WERI-Rb-1 (cell line): ENCODE measurements around the gene FNDC1.
A peak's percentile ranks its signal among the peaks of the same experiment; 100 is the strongest.

ENCODE experiments used
- DNase-seq: peaks from one replicate; pipeline ENCODE4 v3.0.0-alpha.2; 2020
- H3K27ac ChIP-seq: fragments of 250-450 bp; sonication (Bioruptor Pico); 2 replicates; pipeline ENCODE4 v1.5.1; 2020; ENCODE audit warnings: mild to moderate bottlenecking, moderate library complexity
- H3K27me3 ChIP-seq: fragments of 250-450 bp; sonication (Bioruptor Pico); 2 replicates; pipeline ENCODE4 v1.5.1; 2021; ENCODE audit warnings: mild to moderate bottlenecking, low read depth, moderate library complexity; ENCODE audit not compliant: insufficient read depth, severe bottlenecking
- H3K36me3 ChIP-seq: fragments of 250-450 bp; sonication (Bioruptor Pico); 2 replicates; pipeline ENCODE4 v1.5.1; 2020; ENCODE audit warnings: mild to moderate bottlenecking, moderate library complexity
- H3K4me3 ChIP-seq: 2 replicates; pipeline ENCODE4 v1.5.1; 2011; ENCODE audit warnings: low read depth, mild to moderate bottlenecking, control low read depth, low read length
- H3K9me3 ChIP-seq: fragments of 250-450 bp; sonication (Bioruptor Pico); 2 replicates; pipeline ENCODE4 v1.5.1; 2021; ENCODE audit warnings: mild to moderate bottlenecking, moderate library complexity; ENCODE audit not compliant: severe bottlenecking
- TF ChIP-seq, protein P1 (sequence below): IDR thresholded peaks from 2 replicates; pipeline ENCODE4 v1.5.1; 2011; ENCODE audit warnings: low read depth, mild to moderate bottlenecking, control low read depth, inconsistent platforms, low read length

Gene FNDC1

DNA sequence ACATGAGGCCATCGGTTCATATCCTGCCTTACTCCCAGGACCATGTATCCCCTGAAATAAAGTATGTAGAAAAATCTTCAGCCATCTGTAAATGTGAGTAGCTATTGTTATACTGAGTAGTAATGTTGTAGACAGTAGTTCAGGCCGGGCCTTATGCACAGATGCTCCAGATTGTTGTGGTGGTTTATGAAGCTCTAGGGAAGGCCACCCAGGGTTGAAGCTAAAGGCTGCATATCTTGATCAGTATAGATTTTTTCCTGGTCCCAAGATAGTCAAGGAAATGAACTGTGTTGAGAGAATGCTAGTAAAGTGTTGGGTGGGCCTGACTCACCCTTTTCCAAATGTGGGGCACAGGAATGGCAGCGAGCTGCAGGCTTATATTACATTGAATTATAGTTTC, 81.4 kb downstream of the FNDC1 start:
- TF ChIP-seq, protein P1, sequence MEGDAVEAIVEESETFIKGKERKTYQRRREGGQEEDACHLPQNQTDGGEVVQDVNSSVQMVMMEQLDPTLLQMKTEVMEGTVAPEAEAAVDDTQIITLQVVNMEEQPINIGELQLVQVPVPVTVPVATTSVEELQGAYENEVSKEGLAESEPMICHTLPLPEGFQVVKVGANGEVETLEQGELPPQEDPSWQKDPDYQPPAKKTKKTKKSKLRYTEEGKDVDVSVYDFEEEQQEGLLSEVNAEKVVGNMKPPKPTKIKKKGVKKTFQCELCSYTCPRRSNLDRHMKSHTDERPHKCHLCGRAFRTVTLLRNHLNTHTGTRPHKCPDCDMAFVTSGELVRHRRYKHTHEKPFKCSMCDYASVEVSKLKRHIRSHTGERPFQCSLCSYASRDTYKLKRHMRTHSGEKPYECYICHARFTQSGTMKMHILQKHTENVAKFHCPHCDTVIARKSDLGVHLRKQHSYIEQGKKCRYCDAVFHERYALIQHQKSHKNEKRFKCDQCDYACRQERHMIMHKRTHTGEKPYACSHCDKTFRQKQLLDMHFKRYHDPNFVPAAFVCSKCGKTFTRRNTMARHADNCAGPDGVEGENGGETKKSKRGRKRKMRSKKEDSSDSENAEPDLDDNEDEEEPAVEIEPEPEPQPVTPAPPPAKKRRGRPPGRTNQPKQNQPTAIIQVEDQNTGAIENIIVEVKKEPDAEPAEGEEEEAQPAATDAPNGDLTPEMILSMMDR: no peak
- H3K9me3 ChIP-seq: no peaks in the 10 kb centered on the region
- H3K27ac ChIP-seq: no peak overlapping the region
- DNase-seq: no peak
- no peak overlapping the region for H3K4me3 ChIP-seq
- H3K27me3 ChIP-seq: peaks cover 40% of the 10 kb centered on the region
- no peaks in the 10 kb centered on the region for H3K36me3 ChIP-seq

DNA sequence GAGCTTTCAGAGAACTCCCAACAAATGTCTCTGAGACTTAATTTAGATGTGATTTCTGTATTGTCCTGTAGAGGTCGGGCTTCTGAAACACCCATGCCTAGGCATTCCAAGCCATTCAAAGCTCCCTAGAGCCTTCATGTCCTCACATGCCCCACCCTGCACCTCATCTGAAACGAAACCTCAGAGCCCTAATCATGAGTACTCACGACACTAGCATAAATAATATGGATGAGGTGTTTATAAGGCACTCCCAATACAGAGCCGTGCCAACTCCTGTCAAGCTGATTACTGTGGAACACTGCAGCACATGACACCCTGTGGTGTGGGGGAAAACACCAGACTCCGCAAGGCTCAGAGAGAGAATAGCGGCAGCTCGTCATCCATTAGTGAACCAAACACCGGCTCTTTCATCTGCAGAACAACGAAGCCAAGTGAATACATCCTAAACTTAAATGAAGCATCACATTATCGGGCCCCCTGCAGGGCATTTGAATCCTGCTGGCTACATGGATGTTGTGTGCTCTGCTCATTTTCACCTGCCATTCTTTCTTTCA, 83.8 kb downstream of the FNDC1 start:
- Histone ChIP-seq H3K27ac (no peak overlapping the region), H3K36me3 (no peaks in the 10 kb centered on the region), H3K9me3 (no peaks in the 10 kb centered on the region), H3K4me3 (no peak overlapping the region), H3K27me3 (peaks cover 37% of the 10 kb centered on the region)
- peak; percentile 25 for DNase-seq
- TF ChIP-seq, protein P1: peak; percentile 68

DNA sequence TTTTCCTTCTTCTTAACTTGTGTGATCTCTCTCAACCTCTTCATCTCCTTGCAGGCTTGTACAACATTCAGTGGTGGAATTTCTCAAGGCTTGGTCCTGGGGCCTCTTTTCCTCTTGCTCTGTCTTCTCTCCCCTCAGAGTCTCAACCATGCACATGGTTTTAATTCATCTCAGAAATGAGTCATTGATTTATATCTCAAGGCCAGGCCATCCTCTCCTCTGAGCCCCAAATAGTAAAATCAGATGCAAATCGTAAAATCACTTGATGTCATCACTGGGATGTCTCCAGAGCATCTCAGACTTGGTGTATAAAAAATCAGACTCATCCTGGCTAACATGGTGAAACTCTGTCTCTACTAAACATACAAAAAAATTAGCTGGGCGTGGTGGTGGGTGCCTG, 85.0 kb downstream of the FNDC1 start:
- Histone ChIP-seq H3K9me3 (no peaks in the 10 kb centered on the region), H3K36me3 (no peaks in the 10 kb centered on the region), H3K27ac (no peak overlapping the region), H3K27me3 (peaks cover 30% of the 10 kb centered on the region), H3K4me3 (no peak overlapping the region)
- DNase-seq: no peak
- TF ChIP-seq, protein P1: no peak

DNA sequence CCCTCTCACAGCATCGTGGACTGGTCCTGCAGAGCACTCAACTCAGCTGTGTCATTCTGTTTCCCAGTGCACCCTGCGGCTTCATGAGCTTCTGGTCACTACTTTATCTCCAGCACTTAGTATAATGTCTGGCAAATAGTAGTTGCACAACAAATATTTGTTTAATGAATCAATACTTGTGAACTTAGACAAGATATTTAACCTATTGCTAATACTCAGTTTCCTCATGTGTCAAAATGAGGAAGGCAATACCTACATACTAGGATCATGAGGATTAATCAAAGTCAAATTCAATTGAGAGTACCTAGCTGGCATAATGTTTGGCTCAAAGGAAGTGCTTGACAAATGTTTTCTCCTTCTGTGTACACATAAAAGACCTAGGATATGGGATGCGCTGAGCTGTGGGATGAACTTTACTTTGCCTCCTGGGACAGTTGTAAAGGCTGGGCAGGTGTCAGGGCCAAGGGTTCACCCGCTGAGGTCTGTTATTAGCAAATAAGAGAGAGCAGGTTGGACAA, 86.3 kb downstream of the FNDC1 start:
- TF ChIP-seq, protein P1: no peak

DNA sequence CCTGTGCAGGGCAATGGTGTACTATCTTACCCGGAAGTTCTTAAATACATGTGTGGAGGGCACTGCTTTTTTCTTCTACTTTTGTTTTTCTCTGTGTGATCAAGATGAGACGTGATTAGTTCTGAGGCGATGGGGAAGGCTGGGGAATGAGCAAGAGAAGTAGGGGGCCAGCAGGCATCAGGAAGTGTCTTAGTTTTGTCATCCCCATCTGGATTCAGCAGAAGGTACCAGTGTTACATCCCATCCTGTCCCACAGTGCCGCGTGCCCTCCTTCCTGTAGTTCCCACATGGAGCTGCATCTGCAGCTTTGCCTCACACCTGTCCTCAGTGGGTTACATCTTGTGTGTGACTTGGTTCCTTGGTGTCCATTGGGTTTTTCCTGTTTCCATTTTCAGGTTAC, 86.9 kb downstream of the FNDC1 start:
- Histone ChIP-seq H3K36me3 (no peaks in the 10 kb centered on the region), H3K27me3 (peaks cover 33% of the 10 kb centered on the region), H3K27ac (no peak overlapping the region), H3K4me3 (no peak overlapping the region), H3K9me3 (no peaks in the 10 kb centered on the region)
- TF ChIP-seq, protein P1: no peak
- DNase-seq: no peak

More for the DNA sequence above, 86.3 kb downstream of the FNDC1 start:
- Histone ChIP-seq H3K9me3 (no peaks in the 10 kb centered on the region), H3K36me3 (no peaks in the 10 kb centered on the region), H3K4me3 (no peak overlapping the region), H3K27me3 (peaks cover 29% of the 10 kb centered on the region), H3K27ac (no peak overlapping the region)
- no peak for DNase-seq

DNA sequence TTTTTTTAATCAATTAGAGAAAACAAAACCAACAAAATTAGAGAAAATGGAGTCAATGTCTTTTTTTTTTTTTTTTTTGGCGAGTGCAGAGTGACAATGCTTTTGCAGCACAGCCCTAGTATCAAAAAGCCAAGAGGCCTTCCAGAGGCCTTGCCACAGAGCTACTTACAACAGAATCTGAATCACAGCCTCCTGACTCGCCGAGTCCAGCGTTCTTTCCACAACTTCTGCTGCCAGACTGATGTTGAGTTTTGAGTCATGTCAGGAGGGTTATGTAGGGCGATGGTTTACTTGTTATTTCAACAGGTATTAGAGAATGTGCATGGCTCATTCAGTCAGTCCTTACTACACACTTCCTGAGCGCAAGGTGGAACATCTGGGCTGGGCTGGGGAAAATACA, 88.6 kb downstream of the FNDC1 start:
- no peak for DNase-seq
- no peaks in the 10 kb centered on the region for H3K9me3 ChIP-seq
- H3K27ac ChIP-seq: no peak overlapping the region
- TF ChIP-seq, protein P1: no peak
- no peaks in the 10 kb centered on the region for H3K36me3 ChIP-seq
- peaks cover 34% of the 10 kb centered on the region for H3K27me3 ChIP-seq
- H3K4me3 ChIP-seq: no peak overlapping the region
